Peyer's patch (tissue), 4 donors: ENCODE measurements around the gene SUGCT. TPM values are rescaled to one million over a fixed set of nuclear protein-coding genes. Genes with fewer than 3 reads are reported as not detected.

Experiments used
- DNase-seq, 3 donors: peaks; one replicate each; pipeline ENCODE4 v3.0.0-alpha.2; 2017 to 2019
- H3K27ac ChIP-seq, 4 donors: fragments of 200-600 bp; sonication (generic); one replicate each; pipeline ENCODE4 v1.5.1; 2016 to 2019
- H3K27me3 ChIP-seq, 2 donors: fragments of 200-600 bp; sonication (generic); one replicate each; pipeline ENCODE4 v1.5.1; 2019
- H3K36me3 ChIP-seq, 3 donors: fragments of 200-600 bp; sonication (generic); one replicate each; pipeline ENCODE4 v1.5.1; 2016 to 2019
- H3K4me1 ChIP-seq, 4 donors: fragments of 200-600 bp; sonication (generic); one replicate each; pipeline ENCODE4 v1.5.1; 2016 to 2019
- H3K4me3 ChIP-seq, 4 donors: fragments of 200-600 bp; sonication (generic); 1 replicate in 3 of 4; 2 replicates in 1 of 4; pipeline ENCODE4 v1.5.1; 2016 to 2019; ENCODE audit warnings: mild to moderate bottlenecking in 1 of 4
- H3K9me3 ChIP-seq, 4 donors: fragments of 200-600 bp; sonication (generic); one replicate each; pipeline ENCODE4 v1.5.1; 2016 to 2019; ENCODE audit warnings: mild to moderate bottlenecking in 1 of 4
- CTCF ChIP-seq, 6 experiments: fragments of 450-650 bp in 4 of 6; fragments of 200-600 bp in 2 of 6; sonication (generic) in 1 of 6; IDR thresholded peaks; one replicate each; pipeline ENCODE4 v1.5.1; 2017 to 2019; ENCODE audit warnings: antibody characterized with exemption in 6 of 6, mild to moderate bottlenecking in 3 of 6, moderate library complexity in 1 of 6
- POLR2A ChIP-seq, 2 donors: fragments of 450-650 bp; IDR thresholded peaks; one replicate each; pipeline ENCODE4 v1.5.1; 2017; ENCODE audit warnings: antibody characterized with exemption in 2 of 2, mild to moderate bottlenecking in 2 of 2, moderate library complexity in 2 of 2
- total RNA-seq, 4 donors: library from RNA; depleted of rRNA; stranded (reverse); fragments of >200 nt; gene quantifications; one replicate each; pipeline ENCODE4 v1.1.0, GENCODE V29; 2016

The SUGCT gene
- total RNA-seq, 4 donors from 2014 or later: 6.4 to 8.9 (median 8.3) TPM; not detected in 1

- H3K27me3 ChIP-seq: no peaks in the 10 kb centered on the region
- no peak overlapping the region for H3K4me3 ChIP-seq
- no peak overlapping the region for H3K27ac ChIP-seq
- no peak for DNase-seq
- H3K4me1 ChIP-seq: no peaks in the 10 kb centered on the region
- no peaks in the 10 kb centered on the region for H3K36me3 ChIP-seq
- no peaks in the 10 kb centered on the region for H3K9me3 ChIP-seq
- TF ChIP-seq POLR2A (IDR thresholded peaks at IDR 0.05): no peak
Observed at GRCh38 chr7:40811666-40812065, 676.9 kb downstream of the SUGCT start.

- Histone ChIP-seq H3K36me3 (no peaks in the 10 kb centered on the region), H3K4me1 (no peaks in the 10 kb centered on the region), H3K9me3 (no peaks in the 10 kb centered on the region), H3K4me3 (no peak overlapping the region), H3K27me3 (no peaks in the 10 kb centered on the region), H3K27ac (no peak overlapping the region)
- no peak for DNase-seq
- TF ChIP-seq CTCF (IDR thresholded peaks at IDR 0.05) (no peak), POLR2A (IDR thresholded peaks at IDR 0.05) (no peak)
Observed at GRCh38 chr7:40815022-40815421, 680.2 kb downstream of the SUGCT start.

DNA sequence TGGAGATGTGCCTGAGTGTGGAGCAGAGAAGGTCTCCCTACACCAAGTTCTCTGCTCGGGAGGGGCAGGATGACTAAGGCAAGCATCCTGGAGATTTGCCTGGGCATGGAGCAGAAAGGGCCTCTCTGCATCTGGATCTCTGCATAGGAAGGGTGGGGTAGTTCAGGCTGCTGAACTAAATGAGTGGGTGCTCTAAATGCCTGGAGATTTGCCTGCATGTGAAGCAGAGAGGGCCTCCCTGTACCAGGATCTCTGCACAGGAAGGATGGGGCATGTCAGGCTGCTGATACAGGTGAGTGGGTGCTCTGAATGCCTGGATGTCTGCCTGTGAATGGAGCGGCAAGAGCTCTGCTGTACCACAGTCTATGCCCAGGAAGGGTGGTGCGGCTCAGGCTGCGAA is 680.7 kb downstream of the SUGCT start:
- TF ChIP-seq POLR2A (IDR thresholded peaks at IDR 0.05) (no peak), CTCF (IDR thresholded peaks at IDR 0.05) (no peak)
- no peaks in the 10 kb centered on the region for H3K4me1 ChIP-seq
- H3K9me3 ChIP-seq: no peaks in the 10 kb centered on the region
- no peak overlapping the region for H3K4me3 ChIP-seq
- no peaks in the 10 kb centered on the region for H3K27me3 ChIP-seq
- no peak for DNase-seq
- H3K36me3 ChIP-seq: no peaks in the 10 kb centered on the region
- H3K27ac ChIP-seq: no peak overlapping the region

GRCh38 chr7:40822861-40823260 is 688.1 kb downstream of the SUGCT start:
- Histone ChIP-seq H3K27me3 (no peaks in the 10 kb centered on the region), H3K4me1 (peaks cover 0 to 9% (median 1%) of the 10 kb centered on the region in 4 donors), H3K9me3 (no peaks in the 10 kb centered on the region), H3K36me3 (no peaks in the 10 kb centered on the region), H3K27ac (no peak overlapping the region), H3K4me3 (no peak overlapping the region)
- no peak for DNase-seq
- TF ChIP-seq POLR2A (IDR thresholded peaks at IDR 0.05): no peak
- TF ChIP-seq CTCF (IDR thresholded peaks at IDR 0.05): no peak

DNA sequence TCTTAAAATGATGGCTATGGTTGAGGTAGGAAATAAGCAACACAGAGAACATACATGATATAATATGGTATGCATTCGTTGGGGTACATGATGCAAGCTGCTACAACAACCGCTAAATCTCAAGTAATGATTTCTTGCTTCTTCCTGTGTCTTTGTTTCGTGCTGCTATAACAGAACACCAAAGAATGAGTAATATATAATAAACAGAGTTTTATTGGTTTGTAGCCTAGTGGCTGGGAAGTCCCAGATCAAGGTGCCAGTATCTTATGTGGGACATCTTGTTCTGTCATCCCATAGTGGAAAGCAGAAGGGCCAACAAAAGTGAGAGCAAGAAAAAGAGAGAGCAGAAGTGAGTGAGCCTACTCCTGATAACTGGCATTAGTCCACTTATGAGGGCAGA is 689.7 kb downstream of the SUGCT start:
- Histone ChIP-seq H3K4me3 (no peak overlapping the region), H3K27ac (peak overlapping the region in 1 of 4 donors; percentile 22), H3K27me3 (no peaks in the 10 kb centered on the region), H3K9me3 (no peaks in the 10 kb centered on the region), H3K36me3 (no peaks in the 10 kb centered on the region), H3K4me1 (peaks cover 0 to 11% (median 2%) of the 10 kb centered on the region in 4 donors)
- TF ChIP-seq POLR2A (IDR thresholded peaks at IDR 0.05) (no peak), CTCF (IDR thresholded peaks at IDR 0.05) (no peak)
- no peak for DNase-seq

GRCh38 chr7:40826411-40827221 is 691.8 kb downstream of the SUGCT start:
- Histone ChIP-seq H3K9me3 (no peaks in the 10 kb centered on the region), H3K36me3 (no peaks in the 10 kb centered on the region), H3K27me3 (no peaks in the 10 kb centered on the region), H3K4me3 (no peak overlapping the region), H3K4me1 (peaks cover 0 to 11% (median 2%) of the 10 kb centered on the region in 4 donors), H3K27ac (peak overlapping the region in 2 of 4 donors; percentile 47 to 59)
- DNase-seq: no peak
- TF ChIP-seq CTCF (IDR thresholded peaks at IDR 0.05): no peak
- no peak for TF ChIP-seq POLR2A (IDR thresholded peaks at IDR 0.05)
